GM19023 (cell line): ENCODE measurements around the gene FCER2.
A peak's percentile ranks its signal among the peaks of the same experiment; 100 is the strongest.
"Not testable (repeated sequence)": the region's sequence is repeated elsewhere in the genome, so short reads cannot be mapped to it uniquely, and the experiment has no call there.

Experiments
- ATAC-seq: cut with Tn5 transposase; IDR thresholded peaks from one replicate; pipeline ENCODE4 v1.9.1; 2021; ENCODE audit warnings: mild to moderate bottlenecking, moderate library complexity; ENCODE audit not compliant: unreplicated experiment

Gene FCER2

GRCh38 chr19:7701654-7702457 lies at the start of gene FCER2:
Gene FCER2, minus strand, starts transcription at chr19:7702131. Its CDS starts 2,371 bp downstream, at chr19:7699760.
- no peak for ATAC-seq

- no peak for ATAC-seq
Observed at GRCh38 chr19:7751157-7751783, 49.3 kb upstream of the FCER2 start.

- ATAC-seq, result no peak
Observed at GRCh38 chr19:7748756-7749155, 46.8 kb upstream of the FCER2 start.

GRCh38 chr19:7748171-7748570 lies 46.2 kb upstream of the FCER2 start:
- no peak for ATAC-seq

GRCh38 chr19:7746903-7747884 lies 45.3 kb upstream of the FCER2 start, which contains the start of gene CD209:
Gene CD209, minus strand, starts transcription at chr19:7747534. Its CDS starts 23 bp downstream, at chr19:7747511.
- ATAC-seq, result no peak

GRCh38 chr19:7746306-7746705 lies 44.4 kb upstream of the FCER2 start:
- not testable (repeated sequence) for ATAC-seq

- ATAC-seq, result no peak
Observed at GRCh38 chr19:7744871-7745650, 43.1 kb upstream of the FCER2 start.

GRCh38 chr19:7744199-7744786 lies 42.4 kb upstream of the FCER2 start:
- ATAC-seq, result no peak

- peak; percentile 79 for ATAC-seq
Observed at GRCh38 chr19:7743425-7743841, 41.5 kb upstream of the FCER2 start.

GRCh38 chr19:7742991-7743390 lies 41.1 kb upstream of the FCER2 start:
- ATAC-seq, result no peak

- ATAC-seq, result no peak
Observed at GRCh38 chr19:7742575-7742974, 40.6 kb upstream of the FCER2 start.

GRCh38 chr19:7740682-7741054 lies 38.7 kb upstream of the FCER2 start:
- ATAC-seq, result no peak

- ATAC-seq, result no peak
Observed at GRCh38 chr19:7739801-7740681, 38.1 kb upstream of the FCER2 start.

GRCh38 chr19:7739211-7739755 lies 37.4 kb upstream of the FCER2 start:
- no peak for ATAC-seq

GRCh38 chr19:7738023-7738422 lies 36.1 kb upstream of the FCER2 start:
- ATAC-seq, result no peak

- no peak for ATAC-seq
Observed at GRCh38 chr19:7737215-7737614, 35.3 kb upstream of the FCER2 start.

- ATAC-seq, result no peak
Observed at GRCh38 chr19:7736148-7736547, 34.2 kb upstream of the FCER2 start.
